ENCODE data around the gene FAM210A.

DNA sequence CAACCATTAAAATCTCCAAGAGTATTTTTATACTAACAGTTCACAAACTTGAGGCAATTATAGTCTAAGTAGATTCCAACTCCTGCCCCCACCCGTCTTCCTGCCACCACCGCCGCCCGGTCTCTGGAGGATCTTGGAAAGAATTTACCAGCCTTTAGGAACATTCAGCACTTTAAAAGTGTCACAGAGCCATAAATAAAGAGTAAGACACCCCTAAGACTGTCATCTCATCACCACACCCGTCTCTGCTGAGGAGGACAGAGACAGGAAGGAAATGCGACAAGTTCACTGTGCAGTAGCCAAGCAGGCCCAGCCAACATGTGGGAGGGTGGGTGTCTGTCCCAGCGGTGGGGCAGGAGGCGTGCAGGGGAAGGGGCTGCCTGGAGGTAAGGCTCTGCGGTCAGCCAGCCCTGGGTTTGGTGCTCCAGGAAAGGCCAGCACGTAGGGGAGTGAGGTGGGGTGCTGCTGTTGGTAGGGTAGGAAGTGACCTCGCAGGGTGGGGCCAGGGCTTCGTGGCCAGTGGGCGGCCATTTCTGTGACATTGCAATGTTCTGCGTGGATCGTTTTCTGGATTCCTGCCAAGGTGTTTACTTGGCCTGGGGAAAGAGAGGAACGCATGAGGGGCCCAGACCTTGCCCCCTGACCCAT, 111.6 kb downstream of the FAM210A start:
- no peak for TF ChIP-seq POLR2A (IDR thresholded peaks at IDR 0.05; ENCODE audit: low read length)
- TF ChIP-seq, protein P1, sequence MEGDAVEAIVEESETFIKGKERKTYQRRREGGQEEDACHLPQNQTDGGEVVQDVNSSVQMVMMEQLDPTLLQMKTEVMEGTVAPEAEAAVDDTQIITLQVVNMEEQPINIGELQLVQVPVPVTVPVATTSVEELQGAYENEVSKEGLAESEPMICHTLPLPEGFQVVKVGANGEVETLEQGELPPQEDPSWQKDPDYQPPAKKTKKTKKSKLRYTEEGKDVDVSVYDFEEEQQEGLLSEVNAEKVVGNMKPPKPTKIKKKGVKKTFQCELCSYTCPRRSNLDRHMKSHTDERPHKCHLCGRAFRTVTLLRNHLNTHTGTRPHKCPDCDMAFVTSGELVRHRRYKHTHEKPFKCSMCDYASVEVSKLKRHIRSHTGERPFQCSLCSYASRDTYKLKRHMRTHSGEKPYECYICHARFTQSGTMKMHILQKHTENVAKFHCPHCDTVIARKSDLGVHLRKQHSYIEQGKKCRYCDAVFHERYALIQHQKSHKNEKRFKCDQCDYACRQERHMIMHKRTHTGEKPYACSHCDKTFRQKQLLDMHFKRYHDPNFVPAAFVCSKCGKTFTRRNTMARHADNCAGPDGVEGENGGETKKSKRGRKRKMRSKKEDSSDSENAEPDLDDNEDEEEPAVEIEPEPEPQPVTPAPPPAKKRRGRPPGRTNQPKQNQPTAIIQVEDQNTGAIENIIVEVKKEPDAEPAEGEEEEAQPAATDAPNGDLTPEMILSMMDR (IDR thresholded peaks at IDR 0.05) = no peak
- TF ChIP-seq, protein P2, sequence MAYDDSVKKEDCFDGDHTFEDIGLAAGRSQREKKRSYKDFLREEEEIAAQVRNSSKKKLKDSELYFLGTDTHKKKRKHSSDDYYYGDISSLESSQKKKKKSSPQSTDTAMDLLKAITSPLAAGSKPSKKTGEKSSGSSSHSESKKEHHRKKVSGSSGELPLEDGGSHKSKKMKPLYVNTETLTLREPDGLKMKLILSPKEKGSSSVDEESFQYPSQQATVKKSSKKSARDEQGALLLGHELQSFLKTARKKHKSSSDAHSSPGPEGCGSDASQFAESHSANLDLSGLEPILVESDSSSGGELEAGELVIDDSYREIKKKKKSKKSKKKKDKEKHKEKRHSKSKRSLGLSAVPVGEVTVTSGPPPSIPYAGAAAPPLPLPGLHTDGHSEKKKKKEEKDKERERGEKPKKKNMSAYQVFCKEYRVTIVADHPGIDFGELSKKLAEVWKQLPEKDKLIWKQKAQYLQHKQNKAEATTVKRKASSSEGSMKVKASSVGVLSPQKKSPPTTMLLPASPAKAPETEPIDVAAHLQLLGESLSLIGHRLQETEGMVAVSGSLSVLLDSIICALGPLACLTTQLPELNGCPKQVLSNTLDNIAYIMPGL (CRISPR knock-in tag; IDR thresholded peaks at IDR 0.05; ENCODE audit: borderline replicate concordance) = no peak
- TF ChIP-seq HEYL (CRISPR knock-in tag; IDR thresholded peaks at IDR 0.05) = no peak
- no peak for TF ChIP-seq PHF8 (IDR thresholded peaks at IDR 0.05; ENCODE audit: borderline replicate concordance, low read depth)
- no peak for TF ChIP-seq ZFP36 (IDR thresholded peaks at IDR 0.05; ENCODE audit: borderline replicate concordance, partially characterized antibody)
